D721Med (cell line): ENCODE data around the gene RALGAPB.

Source experiments
- DNase-seq: peaks from one replicate; pipeline ENCODE4 v3.0.0; 2011; ENCODE audit warnings: low spot score; ENCODE audit not compliant: insufficient read length
- FAIRE-seq: peaks from 2 replicates; lab custom pipeline; 2011; peaks lifted over from hg19 to GRCh38; lab: Jason Lieb, UNC
- TF ChIP-seq, protein P1 (sequence below): IDR thresholded peaks from 2 replicates; pipeline ENCODE4 v1.5.1; 2012; ENCODE audit warnings: mild to moderate bottlenecking, control low read depth; ENCODE audit not compliant: insufficient read depth; ENCODE audit errors: missing control alignments

The RALGAPB gene

DNA sequence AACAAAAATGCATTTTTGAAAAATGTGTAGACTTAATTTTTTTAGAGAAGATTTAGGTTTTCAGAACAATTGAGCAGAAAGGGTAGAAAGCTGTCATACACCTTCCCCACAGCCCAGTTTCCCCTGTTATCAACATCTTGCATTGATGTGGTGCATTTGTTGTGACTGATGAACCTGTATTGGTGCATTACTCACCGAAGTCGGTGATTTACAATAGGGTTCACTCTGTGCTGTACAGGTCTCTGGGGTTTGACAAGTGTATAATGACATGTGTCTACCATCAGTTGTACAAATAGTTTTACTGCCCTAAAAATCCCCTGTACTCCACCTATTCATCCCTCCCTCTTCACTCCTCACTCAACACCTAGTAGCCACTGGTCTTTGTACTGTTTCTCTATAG is 84.5 kb downstream of the RALGAPB start:
- DNase-seq (no peak), FAIRE-seq (no peak)
- TF ChIP-seq, protein P1, sequence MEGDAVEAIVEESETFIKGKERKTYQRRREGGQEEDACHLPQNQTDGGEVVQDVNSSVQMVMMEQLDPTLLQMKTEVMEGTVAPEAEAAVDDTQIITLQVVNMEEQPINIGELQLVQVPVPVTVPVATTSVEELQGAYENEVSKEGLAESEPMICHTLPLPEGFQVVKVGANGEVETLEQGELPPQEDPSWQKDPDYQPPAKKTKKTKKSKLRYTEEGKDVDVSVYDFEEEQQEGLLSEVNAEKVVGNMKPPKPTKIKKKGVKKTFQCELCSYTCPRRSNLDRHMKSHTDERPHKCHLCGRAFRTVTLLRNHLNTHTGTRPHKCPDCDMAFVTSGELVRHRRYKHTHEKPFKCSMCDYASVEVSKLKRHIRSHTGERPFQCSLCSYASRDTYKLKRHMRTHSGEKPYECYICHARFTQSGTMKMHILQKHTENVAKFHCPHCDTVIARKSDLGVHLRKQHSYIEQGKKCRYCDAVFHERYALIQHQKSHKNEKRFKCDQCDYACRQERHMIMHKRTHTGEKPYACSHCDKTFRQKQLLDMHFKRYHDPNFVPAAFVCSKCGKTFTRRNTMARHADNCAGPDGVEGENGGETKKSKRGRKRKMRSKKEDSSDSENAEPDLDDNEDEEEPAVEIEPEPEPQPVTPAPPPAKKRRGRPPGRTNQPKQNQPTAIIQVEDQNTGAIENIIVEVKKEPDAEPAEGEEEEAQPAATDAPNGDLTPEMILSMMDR, result no peak

DNA sequence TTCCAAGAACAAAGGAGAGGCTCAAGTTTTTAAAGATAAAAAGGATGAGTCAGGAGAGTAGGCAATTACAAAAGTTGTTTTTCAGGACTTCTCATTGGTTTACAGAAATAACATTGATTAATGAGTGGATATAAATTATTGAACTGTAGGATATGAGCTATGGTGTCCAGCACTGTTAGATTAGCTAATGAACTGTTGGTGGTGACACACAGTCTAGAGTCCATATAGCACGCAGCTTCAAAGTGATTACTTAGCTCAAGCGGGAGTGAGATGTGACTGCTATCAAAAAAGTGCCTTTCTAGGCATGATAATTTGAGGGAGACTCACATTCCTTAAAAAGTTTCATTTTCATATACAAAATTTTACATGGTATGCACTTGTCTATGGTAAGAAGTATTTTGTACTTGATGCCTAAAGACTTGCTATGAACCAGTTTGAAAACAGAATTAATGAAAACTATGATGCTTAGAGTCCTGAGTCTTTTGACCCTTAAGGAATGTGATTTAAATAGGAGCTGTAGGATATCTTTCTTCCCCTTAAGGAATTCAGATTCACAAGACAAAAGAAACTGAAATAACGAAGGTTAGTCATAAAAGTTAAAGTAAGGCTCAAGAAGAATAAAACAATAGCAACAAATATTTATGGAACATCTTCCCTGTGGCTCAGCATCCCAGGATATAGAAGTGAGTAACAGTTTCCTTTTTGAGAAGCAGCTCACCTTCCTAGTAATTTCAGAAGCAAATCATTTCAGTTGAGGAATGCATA is 86.1 kb downstream of the RALGAPB start:
- FAIRE-seq, result no peak
- DNase-seq, result no peak
- TF ChIP-seq, protein P1, result no peak

DNA sequence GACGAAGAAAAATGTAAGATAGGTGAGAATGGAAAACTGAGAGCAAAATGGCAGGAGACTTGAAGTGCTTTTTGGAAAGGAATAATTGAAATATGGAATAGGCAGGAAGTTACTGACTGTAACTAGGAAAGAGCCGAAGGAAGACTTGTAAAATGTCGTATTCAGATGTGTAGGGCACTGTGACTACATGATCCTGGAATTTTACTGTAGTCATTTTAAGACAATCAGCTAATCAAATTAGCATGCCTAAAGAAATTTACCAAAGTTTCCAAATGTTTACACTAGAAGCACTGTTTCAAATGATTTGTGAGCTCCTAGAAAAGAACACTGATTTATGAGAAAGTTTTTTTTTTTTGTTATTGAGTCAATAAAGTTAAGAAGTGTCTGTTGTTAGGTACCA is 87.1 kb downstream of the RALGAPB start:
- no peak for DNase-seq
- TF ChIP-seq, protein P1, result no peak
- no peak for FAIRE-seq

DNA sequence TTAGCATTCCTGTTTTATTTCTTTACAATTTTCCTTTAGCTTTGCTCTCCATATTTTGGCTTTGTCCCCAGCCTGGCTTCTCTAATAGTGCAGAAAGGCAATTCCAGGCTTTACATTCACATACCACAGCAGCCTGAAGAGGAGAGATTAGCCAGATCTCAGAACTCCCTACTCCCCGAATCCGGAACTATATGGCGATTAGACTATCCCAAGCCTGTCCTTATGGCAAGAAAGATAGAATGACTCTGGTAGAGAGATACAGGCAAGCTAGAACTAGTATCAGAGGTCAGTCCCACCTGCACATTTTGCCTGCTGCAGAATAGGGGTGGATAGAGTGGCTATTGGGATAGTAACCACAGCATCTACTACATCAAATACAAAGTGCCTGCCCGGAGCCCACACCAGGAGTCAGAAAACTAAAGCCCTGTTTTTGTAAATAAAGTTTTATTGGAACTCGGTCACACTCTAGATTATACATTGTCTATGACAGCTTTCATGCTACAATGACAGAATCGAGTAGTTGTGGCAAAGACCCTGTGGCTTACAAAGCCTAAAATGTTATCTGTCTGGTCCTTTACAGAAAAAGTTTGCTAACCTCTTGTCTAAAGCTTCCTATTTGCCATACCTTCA is 91.3 kb downstream of the RALGAPB start:
- TF ChIP-seq, protein P1, result no peak
- FAIRE-seq, result no peak

DNA sequence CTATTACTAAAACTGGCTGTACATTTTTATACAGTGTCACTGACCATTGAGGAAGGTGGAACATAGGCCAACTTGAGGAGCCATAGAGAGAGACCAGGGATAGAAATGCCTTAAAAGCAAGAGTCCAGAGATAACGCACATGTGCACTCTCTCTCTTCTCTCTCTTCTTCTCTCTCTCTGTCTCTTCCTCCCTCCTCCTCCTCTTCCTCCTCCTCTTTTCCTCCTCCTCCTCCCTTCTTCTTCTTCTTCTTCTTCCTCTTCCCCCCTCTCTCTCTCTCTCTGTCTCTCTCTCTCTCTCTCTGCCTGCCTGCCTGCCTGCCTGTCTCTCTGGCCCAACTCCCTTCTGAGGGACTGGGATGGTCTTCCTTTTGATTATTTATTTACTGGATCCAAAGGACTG is 92.0 kb downstream of the RALGAPB start:
- FAIRE-seq (no peak), DNase-seq (no peak)
- TF ChIP-seq, protein P1, result no peak

More for the DNA sequence above, 91.3 kb downstream of the RALGAPB start:
- DNase-seq, result no peak

DNA sequence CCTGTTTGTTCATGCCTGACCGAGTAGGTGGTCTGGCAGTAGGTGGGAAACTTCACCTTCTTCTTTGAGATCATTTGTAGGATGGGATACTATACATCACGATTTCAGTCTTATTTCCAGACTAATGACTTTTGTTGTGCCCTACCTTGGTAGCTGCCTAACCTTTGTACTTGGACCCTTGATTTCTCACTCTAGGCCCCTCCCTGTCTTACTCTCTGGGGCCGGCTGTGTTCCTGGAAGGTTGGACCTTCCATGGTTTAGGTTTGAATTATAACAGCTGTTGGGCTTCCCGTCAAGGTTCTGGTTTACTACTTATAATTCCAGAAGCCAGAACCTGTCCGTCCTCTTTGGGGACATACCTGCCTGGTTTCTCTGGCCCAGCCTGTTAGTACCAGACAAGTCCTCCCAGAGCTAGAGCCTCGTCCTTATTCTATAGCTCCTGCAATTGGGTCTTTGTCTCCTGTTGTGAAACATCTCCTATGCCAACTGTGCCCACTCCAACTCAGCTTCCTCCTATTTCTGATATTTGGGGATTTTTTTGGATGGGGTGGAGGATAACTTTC is 93.5 kb downstream of the RALGAPB start:
- no peak for DNase-seq
- FAIRE-seq, result no peak
- TF ChIP-seq, protein P1, result no peak
